Lower leg skin (tissue), 3 donors: ENCODE measurements around the gene GPC6.

Source experiments
- POLR2A ChIP-seq, 2 donors: fragments of 450-650 bp; IDR thresholded peaks; one replicate each; pipeline ENCODE4 v1.6.1; 2016 to 2017; ENCODE audit warnings: antibody characterized with exemption in 2 of 2, mild to moderate bottlenecking in 1 of 2, moderate library complexity in 1 of 2
- TF ChIP-seq, protein P1 (sequence below), 3 donors: fragments of 450-650 bp; IDR thresholded peaks; one replicate each; pipeline ENCODE4 v1.5.1; 2016; ENCODE audit warnings: antibody characterized with exemption in 3 of 3, mild to moderate bottlenecking in 3 of 3, moderate library complexity in 2 of 3

DNA sequence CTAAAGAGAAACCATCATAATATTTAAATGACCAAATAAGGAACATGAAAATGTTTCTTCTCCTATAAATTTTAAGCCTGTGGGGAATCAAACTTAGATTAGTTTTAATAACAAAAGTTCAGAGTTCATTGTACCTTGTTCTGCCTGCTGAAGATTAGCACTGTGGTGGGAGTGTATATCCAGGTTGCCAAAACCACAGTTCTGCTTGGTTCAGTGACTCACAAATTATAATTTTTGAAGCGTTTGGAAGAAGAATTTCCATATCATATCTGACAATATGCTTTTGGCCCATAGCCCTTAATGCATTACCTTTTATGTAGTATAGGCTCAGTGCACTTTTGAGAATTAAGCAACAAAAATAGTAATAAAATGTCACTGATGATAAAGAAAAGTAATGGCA lies 545.2 kb downstream of the GPC6 start:
- TF ChIP-seq POLR2A (IDR thresholded peaks at IDR 0.05), result no peak
- TF ChIP-seq, protein P1, sequence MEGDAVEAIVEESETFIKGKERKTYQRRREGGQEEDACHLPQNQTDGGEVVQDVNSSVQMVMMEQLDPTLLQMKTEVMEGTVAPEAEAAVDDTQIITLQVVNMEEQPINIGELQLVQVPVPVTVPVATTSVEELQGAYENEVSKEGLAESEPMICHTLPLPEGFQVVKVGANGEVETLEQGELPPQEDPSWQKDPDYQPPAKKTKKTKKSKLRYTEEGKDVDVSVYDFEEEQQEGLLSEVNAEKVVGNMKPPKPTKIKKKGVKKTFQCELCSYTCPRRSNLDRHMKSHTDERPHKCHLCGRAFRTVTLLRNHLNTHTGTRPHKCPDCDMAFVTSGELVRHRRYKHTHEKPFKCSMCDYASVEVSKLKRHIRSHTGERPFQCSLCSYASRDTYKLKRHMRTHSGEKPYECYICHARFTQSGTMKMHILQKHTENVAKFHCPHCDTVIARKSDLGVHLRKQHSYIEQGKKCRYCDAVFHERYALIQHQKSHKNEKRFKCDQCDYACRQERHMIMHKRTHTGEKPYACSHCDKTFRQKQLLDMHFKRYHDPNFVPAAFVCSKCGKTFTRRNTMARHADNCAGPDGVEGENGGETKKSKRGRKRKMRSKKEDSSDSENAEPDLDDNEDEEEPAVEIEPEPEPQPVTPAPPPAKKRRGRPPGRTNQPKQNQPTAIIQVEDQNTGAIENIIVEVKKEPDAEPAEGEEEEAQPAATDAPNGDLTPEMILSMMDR (IDR thresholded peaks at IDR 0.05), result no peak
